Epidermal melanocyte (primary cell): ENCODE data around the gene MRGPRX2.
A peak's percentile ranks its signal among the peaks of the same experiment; 100 is the strongest.

Source experiments
- DNase-seq: peaks from one replicate; pipeline ENCODE4 v3.0.0; 2011; ENCODE audit warnings: low spot score; ENCODE audit not compliant: insufficient read length

MRGPRX2 gene

DNA sequence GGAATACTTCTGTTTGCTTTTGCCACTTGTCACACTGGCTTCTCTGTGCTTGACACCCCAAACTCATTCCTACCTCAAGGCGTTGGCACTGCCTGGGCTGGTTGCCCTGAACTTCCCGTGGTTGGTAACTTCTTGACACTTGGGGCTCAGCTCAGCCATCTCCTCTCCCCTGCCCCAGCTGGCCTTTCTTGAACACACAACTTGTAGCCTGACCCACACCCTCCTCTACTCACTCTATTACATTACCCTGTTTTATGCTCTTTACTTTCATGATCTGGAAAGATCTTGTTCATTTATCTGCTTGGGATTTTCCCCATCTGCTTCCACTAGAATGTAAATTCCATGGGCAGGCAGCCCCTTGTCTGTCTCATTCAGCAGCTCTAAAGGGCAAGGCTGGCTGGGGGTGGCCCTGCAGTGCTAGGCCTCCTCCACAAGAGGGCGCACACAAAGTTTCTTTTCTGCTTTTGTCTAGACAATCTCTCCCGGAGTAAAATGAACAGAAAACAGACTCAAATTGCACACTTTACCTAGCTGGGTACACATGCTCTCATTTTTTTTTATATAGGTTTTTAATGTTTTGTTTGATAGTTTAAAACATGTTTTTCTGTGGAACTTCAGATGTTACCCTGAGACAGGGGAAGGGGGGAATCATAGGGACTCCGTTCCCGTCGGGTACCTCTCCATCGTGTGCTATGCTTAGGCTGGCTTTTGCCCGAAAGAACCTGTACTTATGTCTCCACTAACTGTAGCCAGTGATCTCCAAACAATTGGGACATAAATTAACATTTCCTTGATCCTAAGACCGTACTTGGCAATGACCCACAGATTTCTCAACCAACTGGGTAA is 16.4 kb upstream of the MRGPRX2 start:
- DNase-seq: no peak

DNA sequence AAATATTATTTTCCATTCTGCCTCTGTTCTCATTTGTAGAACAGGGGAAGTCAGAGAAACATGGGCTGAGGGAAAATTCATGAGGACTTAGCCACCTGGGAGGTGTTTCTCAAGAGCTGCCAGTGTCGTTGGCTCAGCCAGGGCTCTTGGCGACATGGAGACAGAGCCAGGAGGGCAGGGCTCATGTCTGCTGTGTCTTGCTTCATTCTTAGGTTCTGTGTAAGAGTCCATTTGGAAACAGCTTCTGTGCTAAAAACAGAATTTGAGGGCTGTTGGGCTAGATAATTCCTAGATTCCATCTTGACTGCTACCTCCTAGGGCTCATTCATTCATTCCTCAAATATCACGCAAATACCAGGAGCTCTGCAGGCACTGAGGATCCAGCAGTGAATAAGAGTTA is 15.1 kb upstream of the MRGPRX2 start:
- no peak for DNase-seq

GRCh38 chr11:19073454-19074415 is 13.2 kb upstream of the MRGPRX2 start:
- DNase-seq: no peak

GRCh38 chr11:19072464-19072863 is 11.9 kb upstream of the MRGPRX2 start:
- DNase-seq: no peak

DNA sequence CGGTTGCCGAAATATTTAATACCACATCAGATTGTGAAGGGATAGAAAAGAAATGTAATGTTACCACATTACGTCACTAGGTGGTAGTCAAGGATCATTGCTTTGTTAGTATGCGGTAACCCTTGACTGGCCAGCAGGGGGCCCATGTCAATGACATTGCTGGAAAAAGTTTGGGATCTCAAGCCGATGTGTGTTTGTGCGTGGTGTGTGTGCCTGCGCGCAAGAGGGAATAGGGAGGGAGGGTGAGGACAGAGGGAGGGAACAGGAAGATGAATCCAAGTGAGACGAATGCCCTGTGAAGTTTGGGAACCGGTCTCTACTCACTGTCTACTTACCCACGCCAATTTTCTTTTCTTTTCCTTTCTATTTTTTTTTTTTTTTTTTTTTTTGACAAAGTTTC is 10.7 kb upstream of the MRGPRX2 start:
- DNase-seq: peak; percentile 67

DNA sequence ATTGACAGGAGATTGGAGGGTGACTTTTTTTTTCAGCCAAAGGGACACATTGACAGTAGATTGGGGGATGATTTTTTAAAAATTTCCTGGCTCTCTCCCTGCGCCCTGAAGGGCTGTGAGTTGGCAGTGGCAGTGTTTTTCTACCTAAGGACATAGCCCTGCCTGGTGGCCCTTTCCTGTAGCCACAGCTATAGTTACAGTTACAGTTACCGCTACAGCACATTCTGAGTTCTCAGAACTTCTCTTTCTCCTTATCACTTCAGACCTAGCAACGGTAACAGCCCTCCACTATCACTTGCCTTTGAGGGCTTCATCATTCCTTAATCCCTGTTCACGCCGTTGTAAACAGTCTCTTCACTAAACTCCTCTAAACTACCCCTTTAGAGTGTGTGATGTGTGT is 684 bp downstream of the MRGPRX2 start:
- DNase-seq: no peak

DNA sequence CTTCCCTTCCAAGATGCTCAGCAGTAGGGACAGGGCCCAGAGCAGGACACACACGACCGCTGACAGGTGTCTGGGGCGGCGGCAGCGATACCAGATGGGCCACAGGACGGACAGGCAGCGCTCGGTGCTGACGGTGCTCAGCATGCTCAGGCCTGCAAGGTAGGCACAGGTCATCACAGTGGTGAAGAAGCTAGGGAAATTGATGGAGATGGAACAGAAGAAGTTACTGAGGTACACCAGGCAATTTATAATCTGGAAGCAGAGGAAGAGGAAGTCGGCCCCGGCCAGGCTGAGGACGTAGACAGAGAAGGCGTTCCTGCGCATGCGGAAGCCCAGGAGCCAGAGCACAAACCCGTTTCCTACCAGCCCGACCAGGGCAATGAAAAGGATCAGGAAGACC is 4.6 kb downstream of the MRGPRX2 start:
- DNase-seq: no peak

DNA sequence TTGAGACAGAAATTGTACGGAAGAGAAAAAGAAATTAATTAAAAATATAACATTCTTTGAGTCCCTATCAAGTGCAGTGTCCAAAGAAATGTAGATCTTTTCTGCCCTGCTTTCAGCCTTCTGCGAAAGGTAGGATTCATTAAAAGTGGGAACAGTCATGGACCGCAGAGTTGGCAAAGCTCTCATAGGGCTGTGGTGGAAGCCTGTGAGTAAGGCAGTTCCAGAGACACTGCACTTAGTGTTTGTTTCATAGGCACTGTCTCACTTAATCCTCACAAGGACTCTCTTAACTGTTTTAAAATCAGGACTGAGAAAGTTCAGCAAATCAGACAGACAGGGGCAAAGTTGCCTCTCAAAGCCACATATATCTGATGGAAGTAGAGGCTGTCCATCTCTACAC is 5.5 kb downstream of the MRGPRX2 start:
- no peak for DNase-seq

- DNase-seq: no peak
Observed at GRCh38 chr11:19053909-19054308, 6.6 kb downstream of the MRGPRX2 start.

GRCh38 chr11:19050281-19050680 is 10.2 kb downstream of the MRGPRX2 start:
- DNase-seq: no peak

GRCh38 chr11:19049351-19049750 is 11.2 kb downstream of the MRGPRX2 start:
- no peak for DNase-seq

DNA sequence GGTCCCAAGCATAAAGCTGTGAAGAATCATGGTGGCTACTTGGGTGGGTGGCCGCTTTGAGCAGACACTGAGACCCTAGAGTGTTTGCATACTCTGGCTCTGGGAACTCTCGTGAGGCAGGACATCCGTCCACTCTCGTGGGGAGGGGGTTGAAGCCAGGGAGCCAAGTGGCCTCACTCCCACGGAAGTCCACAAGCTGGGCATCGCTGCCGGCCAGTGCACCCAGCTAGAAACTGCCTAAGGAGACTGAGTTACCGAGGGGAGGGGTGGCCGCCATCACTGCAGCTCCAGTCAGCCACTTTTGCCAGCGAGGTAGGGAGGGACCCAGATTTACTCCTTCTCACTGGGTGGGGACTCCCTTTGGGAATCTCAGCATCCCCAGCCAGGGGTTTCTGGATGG is 20.5 kb downstream of the MRGPRX2 start:
- no peak for DNase-seq

DNA sequence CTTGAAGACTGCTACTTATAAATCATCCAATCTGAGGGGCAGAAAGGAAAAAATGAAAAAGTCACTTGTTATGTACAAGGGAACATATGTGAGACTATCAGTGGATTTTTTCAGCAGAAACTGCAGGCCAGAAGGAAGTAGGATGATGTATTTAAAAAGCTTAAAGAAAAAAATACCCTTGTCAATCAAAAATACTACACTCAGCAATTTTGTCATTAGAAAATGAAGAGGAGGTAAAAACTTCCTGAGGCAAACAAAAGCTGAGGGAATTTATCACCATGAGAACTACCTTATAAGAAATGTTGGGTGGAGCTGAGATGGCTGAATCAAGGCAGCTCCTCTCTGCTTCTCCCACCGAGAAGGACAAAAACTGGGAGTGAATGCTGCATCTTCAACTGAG is 21.1 kb downstream of the MRGPRX2 start:
- no peak for DNase-seq

DNA sequence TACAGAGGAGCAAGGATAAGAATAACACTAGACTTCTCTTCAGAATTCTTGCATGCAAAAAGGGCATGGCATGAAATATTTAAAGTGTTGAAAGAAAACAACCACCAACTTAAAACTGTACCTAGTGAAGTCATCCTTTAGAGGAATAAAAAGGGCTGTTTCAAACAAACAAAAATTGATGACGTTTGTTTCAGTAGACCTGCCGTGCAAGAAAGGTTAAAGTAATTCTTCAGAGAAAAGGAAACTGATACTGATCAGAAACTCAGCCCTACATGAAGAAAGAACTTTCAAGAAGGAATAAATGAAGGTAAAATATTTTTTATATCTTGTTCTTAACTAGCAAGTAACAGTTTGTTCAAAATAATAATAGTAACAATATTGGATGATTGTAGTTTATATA is 27.5 kb downstream of the MRGPRX2 start:
- no peak for DNase-seq

DNA sequence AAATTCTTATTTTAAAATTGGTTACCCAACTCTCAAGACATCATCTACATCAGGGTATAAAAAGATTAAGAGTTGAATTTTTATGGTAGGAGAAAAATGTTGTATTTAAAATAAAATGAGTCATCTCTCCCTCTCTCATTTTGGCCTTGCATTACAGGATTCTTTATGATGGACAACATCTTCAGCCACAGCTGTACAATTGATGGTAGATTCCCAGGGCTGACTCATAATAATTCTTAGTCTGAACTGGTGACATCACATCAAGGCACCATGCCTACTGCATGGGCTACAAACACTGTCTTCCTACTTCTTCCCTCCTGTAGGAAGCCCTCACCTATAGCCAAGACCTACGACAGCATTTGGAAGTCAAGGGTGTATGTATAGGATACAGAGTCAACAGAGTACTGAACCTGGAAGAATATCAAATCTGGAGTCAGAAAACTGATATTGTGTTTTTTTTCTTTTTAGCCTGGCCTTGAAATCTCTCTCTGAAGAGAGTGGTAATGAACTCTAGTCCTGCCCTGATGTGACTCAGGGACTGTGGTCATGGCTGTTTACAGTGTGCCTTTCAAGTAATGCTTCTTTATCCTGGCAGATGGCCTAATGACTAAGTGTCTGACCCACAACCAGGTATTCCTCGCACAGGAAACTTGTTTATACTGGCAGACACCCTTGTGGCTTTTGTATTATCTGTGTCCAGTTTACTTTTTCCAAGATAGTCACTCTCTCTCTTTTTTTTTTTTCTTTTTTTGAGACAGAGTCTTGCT is 32.5 kb downstream of the MRGPRX2 start:
- DNase-seq: no peak

GRCh38 chr11:19026862-19027261 is 33.7 kb downstream of the MRGPRX2 start:
- DNase-seq: no peak

GRCh38 chr11:19025481-19026406 is 34.8 kb downstream of the MRGPRX2 start:
- no peak for DNase-seq

- no peak for DNase-seq
Observed at GRCh38 chr11:19020831-19021230, 39.7 kb downstream of the MRGPRX2 start.

- DNase-seq: no peak
Observed at GRCh38 chr11:19018901-19019300, 41.6 kb downstream of the MRGPRX2 start.

DNA sequence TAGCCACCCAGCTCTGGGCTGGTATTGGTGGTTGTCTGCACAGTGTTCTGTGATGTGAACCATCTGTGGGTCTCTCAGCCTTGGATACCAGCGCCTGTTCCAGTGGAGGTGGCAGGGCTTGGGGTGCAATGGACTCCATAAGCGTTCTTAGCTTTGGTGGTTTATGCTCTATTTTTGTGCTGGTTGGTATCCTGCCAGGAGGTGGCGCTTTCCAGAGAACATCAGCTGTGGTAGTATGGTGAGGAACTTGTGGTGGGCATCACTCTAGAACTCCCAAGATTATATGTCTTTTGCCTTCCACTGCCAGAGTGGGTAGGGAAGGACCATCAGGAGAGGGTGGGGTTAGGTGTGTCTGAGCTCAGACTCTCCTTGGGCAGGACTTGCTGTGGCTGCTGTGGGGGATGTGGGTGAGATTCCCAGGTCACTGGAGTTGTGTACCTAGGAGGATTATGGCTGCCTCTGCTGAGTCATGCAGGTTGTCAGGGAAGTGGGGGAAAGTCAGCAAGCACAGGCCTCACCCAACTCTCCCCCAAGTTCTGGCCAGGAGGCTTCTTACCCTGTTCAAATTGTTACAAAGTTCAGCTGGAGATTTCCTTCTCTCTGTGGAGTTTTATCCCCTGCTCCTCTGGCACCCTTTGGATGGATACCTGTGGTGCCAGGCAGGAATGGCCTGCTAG is 47.2 kb downstream of the MRGPRX2 start:
- no peak for DNase-seq
